T-helper 1 cell (primary cell): ENCODE measurements around the gene GALNT12.

Experiments used
- DNase-seq, 5 donors: peaks; one replicate each; pipeline ENCODE4 v3.0.0-alpha.2; 2012 to 2020

The GALNT12 gene

DNA sequence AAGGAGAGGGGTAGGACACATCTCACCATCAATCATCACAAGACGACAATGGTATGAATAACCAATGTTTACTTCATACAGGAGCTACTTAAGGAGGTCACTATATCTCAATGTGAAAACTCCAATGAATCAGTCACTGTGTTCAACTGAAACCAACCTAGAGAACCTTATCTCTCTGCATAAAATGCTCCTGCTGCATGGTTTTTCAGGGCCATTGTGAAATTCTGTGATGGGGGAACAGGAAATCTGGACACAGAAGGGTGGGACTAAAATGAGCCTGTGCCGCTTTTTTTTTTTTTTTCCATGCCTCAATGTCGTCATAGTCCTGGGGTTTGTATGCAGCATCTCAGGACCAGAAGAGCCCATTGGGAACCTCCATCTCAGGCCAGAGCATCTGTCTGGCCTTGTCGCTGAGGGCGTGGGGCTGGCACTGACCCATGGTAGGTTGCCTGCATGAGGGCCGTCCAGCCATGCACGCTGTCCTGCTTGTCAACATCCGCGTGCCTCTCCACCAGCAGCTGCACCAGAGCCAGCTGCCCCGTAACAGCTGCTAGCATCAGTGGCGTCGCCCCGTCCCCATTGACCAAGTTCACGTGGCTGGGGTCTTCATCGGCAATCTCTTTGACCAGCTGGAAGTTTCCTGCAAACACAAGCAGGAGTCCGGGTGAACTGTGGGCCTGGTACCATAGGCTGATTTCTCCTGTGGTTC lies 23.8 kb upstream of the GALNT12 start:
- DNase-seq, result no peak

DNA sequence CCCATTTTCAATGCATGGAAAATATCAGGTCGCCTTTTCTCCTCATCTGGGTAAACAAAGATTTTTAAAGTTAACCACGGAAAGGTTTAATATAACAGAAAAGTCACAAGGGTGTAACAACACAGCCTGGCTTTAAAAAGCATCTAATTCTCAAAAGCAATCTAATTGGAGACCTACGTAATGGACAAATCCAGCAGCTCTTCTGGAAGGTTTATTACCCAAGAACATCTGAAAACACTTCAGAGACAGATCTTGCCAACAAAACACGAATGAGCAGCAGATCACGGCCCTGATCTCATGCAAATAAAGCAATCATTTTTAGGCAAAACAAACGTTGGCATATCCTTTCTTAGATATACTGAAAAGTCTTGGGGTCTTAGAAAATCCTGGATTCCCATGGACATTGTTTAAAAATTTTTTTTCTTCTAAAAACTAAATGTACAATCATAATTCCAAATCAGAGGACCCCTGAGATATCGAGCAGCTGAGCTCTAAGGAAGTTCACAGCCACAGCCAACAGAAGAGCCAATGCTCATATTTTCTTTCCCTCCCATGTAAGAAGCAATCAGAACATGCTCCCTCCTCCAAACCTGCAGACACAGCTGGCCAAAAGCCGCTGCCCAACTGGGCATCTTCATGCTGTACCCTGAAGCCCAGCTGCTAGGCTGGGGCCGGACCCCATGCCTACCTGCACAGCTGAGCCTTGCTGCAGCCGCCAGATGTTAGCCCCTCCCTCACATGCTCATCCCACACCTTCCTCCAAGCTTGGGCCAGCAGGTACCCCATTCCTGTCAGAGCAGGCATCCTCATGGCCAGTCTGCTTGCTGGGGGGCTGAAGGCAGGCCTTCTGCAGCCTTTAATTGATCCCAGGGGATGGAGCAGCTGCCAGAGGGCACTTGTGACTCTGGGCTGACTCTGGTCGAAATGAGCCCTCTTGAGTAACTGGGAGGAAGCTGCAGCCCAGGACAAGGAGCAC lies 22.4 kb upstream of the GALNT12 start:
- no peak for DNase-seq

- DNase-seq, result no peak
Observed at GRCh38 chr9:98786750-98787510, 20.5 kb upstream of the GALNT12 start.

DNA sequence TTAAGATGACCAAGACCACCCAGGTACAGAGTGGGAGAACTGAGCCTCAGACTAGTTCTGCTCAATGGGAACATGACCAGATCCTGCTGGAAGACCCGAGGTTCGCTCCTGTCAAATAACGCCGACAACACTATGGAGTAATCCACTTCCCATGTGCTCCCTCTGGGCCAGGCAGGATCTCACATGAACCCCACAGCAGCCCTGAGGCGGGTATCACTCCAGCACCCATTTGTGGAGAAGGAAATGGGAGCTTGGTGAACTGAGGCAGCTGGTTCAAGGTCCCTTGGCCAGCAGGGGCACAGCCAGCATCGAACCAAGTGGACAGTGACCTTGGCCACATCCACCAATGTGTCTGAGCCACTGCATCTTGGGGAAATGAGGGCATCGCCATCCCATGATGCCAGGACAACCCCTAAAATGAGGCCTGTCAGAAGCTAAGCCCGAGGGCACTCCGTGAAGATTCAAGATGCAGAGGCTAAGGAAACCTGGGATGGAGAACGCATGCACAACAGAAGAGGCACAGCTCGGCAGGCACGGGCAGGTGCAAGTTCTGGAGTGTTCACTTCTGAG lies 19.6 kb upstream of the GALNT12 start:
- DNase-seq, result no peak

DNA sequence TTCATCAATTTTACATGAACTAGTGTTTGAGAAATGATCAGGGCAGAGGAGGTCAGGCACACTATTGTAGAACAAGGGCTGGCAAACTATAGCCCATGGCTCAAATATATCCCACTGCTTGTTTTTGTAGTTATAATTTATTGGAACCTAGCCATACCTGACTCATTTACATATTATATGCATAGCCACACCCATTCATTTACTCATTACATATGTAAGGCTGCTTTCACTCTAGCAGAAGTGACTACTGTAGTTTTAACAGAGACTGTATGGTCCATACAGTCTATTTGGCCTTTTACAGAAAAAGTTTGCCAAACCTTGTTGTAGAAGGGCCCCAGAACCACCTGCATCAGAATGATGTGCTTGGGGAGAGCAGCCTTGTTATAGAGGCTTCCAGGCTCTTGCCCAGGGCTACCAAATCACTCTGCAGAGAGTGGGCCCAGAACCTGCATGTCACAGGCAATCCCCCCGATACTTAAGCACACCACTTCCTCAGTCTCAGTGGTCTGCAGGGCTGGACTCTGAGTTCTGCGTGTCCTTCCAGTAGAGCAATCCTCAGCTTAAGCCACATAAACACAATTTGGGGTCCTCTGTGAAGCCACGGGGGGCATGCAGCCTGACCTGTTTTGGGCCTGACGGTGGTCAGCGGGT lies 17.9 kb upstream of the GALNT12 start:
- no peak for DNase-seq

DNA sequence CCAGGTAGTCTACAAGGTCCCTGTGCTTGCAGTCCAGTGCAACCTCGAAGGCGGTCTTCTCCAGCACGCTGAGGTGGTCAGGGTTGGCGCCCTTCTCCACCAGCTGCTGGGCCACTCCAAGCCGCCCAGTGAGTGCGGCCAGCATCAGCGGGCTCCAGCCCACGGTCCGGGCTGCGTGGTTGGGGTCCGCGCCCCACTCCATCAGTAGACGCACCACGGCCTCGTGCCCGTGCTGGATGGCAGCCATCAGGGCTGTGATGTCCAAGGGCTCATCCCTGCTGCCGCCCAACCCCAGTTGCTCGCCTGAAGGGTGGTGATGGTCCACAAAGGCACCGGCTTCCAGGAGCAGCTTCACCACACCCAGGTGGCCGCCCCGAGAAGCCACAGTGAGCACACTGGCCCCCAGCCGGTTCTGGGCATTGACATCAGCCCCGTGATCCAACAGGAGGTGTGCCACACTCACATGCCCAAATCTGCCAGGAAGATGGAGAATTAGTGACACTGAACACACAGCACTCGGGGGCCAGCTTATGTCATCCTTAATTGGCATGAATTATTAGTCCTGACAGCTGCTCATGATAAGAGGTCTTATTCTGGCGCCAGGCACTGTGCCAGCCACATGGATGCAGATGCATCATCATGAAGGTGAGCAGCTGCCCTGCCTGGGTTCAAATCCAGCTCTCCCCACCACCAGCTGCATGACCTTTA lies 17.2 kb upstream of the GALNT12 start:
- DNase-seq, result no peak

- peak in 4 of 5 donors; percentile 28 to 56 (median 34) for DNase-seq
Observed at GRCh38 chr9:98790842-98791607, 16.4 kb upstream of the GALNT12 start.

- DNase-seq, result no peak
Observed at GRCh38 chr9:98791608-98792490, 15.6 kb upstream of the GALNT12 start.

DNA sequence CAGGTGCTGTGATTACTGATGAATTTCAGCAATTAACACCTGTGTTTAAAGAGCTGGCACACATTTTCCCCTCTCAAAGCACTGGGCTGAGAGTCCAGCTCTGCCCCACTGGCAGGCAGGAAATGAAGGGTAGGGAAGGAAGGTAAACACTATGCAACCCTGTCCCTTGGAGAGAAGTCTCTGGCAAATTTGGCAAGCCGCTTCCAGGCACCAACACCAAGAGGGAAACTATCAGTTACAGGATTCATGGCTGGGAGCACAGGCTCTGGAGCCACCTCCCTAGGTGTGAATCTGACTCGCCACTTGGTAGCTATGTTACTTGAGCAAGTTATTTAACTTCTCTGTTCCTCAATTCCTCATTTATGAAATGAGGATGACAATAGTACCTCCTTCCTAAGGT lies 14.4 kb upstream of the GALNT12 start:
- no peak for DNase-seq

DNA sequence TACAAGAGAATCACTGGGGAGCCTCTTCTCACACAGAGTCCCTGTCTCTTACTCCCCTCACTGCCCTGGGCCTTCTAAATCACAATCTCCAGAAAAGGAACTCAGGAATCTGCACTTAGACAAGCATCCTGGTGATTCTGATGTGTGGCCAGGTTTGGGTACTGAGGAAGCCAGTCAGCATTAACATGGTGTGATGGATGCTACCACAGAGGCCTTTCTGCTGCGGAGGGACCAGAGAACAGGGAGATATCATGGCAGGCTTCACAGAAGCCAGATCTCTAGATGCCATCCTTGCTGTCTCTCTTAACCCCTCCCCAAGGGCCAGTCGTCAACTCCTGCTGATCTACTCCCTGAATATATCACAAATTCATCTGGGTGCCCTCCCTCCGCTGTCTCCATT lies 12.7 kb upstream of the GALNT12 start:
- no peak for DNase-seq

- DNase-seq, result no peak
Observed at GRCh38 chr9:98795295-98795955, 12.0 kb upstream of the GALNT12 start.

DNA sequence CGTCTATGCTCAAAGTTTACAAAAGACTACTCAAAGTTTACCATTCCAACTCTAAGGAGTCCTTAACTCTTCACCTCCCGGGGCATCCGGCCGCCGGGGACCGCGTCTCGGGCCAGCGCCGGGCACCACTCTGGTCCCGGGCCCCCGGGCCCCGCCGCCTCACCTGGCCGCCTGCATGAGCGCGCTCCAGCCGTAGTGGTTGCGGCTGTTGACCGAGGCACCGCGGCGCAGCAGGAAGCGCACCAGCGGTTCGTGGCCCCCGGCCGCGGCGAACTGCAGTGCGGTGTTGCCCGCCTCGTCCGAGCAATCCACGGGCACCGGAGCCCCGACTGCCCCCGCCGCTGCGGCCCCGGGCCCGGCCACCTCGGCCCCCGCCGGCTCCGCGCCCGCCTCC lies 11.5 kb upstream of the GALNT12 start:
- peak in 1 of 5 donors; percentile 7 for DNase-seq

GRCh38 chr9:98796364-98797101 lies 10.9 kb upstream of the GALNT12 start, which contains the start of gene ANKS6:
Gene ANKS6, minus strand, starts transcription at chr9:98796555. Its CDS starts 64 bp downstream, at chr9:98796491.
- peak; percentile 65 to 81 (median 68) for DNase-seq

DNA sequence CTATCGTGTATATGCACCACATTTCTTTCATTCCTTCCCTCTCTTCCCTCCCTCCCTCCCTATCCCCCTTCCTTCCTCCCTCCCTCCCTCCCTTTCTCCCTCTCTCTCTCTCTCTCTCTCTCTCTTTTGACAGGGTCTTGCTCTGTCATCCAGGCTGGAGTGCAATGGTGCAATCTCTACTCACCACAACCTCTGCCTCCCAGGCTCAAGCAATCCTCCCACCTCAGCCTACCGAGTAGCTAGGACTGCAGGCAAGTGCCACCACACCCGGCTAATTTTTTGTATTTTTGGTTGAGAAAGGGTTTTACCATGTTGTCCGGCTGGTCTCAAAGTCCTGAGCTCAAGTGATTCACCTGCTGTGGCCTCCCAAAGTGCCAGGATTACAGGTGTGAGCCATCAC lies 10.0 kb upstream of the GALNT12 start:
- no peak for DNase-seq

DNA sequence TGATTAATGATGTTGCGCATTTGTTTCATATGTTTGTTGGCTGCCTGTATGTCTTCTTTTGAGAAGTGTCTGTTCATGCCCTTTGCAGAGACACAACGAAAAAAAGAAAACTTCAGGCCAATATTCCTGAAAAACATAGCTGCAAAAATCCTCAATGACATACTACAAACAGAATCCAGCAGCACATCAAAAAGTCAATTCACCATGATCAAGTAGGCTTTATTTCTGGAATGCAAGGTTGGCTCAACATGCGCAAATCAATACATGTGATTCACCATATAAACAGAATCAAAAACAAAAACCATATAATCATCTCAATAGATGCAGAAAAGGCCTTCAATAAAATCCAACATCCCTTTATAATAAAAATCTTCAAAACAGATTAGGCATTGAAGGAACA lies 9.2 kb upstream of the GALNT12 start:
- no peak for DNase-seq

GRCh38 chr9:98801561-98801960 lies 5.9 kb upstream of the GALNT12 start:
- DNase-seq, result no peak

GRCh38 chr9:98801969-98802371 lies 5.5 kb upstream of the GALNT12 start:
- no peak for DNase-seq

DNA sequence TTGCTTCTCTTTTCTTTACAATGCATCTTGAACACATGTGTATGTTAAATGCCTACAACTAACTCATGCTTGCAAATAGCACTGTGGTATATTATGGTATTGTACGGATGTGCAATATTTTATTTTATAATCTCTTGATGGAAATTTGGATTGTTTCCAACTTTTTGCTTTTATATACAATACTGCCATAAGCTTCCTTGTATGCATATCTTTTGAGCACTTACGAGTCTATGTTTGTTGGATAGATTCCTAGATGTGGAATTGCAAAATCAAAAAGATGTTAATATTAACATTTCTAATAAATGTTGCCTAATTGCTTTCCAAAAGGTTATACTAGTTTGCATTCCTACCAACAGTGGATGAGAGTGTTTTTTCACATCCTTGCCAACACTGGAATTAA lies 3.4 kb upstream of the GALNT12 start:
- DNase-seq, result no peak
